HG03025 (cell line): ENCODE measurements around the gene ACSF3.

Source experiments
- ATAC-seq: cut with Tn5 transposase; IDR thresholded peaks from one replicate; pipeline ENCODE4 v1.9.1; 2021; ENCODE audit warnings: mild to moderate bottlenecking, moderate library complexity; ENCODE audit not compliant: unreplicated experiment, low FRiP score

ACSF3 gene

GRCh38 chr16:89106533-89107202 lies 13.0 kb downstream of the ACSF3 start:
- no peak for ATAC-seq

- no peak for ATAC-seq
Observed at GRCh38 chr16:89107203-89107582, 13.5 kb downstream of the ACSF3 start.

DNA sequence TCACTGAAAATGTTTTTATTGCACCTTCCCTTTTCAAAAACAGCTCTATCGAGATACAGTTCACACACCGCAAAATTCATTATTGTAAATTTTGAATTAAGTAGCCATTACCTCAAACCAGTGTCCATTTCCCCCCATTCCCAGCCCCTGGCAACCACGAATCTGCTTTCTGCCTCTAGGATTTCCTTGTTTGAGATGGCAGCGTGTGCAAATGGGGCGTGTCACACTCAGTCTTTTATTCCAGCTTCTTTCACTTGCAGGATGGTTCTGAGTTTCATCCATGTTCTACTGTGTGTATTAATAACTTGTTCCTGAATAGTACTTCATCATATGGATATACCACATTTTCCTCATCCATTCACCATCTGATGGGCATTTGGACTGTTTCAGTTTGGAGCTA lies 14.8 kb downstream of the ACSF3 start:
- no peak for ATAC-seq

DNA sequence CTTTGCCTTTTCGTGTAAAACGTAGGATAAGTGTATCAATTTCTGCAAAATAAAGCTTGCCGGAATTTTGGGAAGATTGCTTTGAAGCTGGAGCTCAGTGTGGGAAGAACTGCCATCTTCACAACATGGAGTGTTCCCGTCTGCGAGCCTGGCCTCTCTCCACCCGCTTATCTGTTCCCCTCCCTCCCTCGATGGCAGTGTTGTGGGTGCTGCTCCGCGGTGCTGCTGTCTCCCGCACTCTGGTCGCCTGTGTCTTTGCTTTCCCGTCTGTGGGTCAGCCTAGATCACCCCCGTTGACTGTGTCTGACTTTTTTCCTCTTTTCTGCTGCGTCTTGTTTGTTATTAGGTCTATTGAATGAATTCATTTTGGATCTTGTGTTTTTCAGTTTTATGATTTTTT lies 17.0 kb downstream of the ACSF3 start:
- ATAC-seq, result no peak

DNA sequence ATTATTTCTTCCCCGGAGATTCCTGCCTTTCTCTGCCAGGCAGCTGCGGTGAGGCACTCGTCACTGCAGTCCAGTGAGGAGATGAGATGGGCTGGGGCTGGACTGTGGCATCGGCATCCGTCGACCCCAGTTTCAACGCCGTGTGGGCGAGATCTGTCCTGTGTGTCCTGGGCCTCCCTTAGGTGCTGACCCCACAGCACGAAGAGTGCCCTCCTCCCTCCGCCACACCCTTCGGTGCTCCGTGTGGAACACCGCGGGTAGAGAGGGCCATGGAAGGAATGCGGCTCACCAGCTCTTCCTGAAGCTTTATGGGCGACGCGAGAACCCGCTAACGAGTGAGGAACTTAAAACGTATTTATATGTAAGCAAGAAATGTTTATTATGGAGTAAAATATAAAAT lies 17.6 kb downstream of the ACSF3 start:
- ATAC-seq, result no peak

DNA sequence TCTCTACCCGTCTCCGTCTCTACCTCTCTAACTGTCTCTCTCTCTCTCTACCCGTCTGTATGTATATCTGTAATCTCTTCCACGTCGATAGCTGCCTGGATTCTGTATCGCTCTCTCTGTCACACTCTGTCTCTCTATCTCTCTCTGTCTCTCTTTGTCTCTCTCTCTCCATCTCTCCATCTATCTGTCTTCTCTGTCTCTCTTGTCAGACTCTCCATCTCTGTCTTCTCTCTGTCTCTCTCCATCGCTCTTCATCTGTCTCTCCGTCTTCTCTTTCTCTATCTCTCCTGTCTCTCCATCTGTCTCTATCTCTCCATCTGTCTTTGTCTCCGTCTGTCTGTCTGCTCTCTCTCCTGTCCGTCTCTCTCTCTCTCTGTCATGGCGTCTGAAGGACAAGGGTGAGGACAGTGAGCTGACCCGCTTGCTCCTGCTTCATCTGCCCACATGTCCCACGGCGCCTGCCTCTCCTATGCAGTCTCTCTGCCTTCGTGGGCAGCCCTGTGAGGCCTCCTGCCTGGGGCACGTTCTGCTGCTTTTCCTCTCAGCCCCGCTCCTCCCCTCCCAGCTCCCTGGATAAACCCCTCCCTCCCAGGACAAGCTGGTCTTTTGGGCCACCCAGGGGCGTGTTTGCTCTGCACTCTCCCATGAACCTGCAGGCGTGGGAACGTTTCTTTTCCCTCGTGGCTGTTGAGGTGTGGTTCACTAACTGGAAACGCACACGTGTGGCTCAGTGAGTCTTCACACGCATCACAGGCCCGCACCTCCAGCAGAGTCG lies 18.9 kb downstream of the ACSF3 start:
- ATAC-seq, result no peak

- no peak for ATAC-seq
Observed at GRCh38 chr16:89113152-89113547, 19.5 kb downstream of the ACSF3 start.

- ATAC-seq, result no peak
Observed at GRCh38 chr16:89113661-89114060, 20.0 kb downstream of the ACSF3 start.

- ATAC-seq, result no peak
Observed at GRCh38 chr16:89114159-89114981, 20.7 kb downstream of the ACSF3 start.

DNA sequence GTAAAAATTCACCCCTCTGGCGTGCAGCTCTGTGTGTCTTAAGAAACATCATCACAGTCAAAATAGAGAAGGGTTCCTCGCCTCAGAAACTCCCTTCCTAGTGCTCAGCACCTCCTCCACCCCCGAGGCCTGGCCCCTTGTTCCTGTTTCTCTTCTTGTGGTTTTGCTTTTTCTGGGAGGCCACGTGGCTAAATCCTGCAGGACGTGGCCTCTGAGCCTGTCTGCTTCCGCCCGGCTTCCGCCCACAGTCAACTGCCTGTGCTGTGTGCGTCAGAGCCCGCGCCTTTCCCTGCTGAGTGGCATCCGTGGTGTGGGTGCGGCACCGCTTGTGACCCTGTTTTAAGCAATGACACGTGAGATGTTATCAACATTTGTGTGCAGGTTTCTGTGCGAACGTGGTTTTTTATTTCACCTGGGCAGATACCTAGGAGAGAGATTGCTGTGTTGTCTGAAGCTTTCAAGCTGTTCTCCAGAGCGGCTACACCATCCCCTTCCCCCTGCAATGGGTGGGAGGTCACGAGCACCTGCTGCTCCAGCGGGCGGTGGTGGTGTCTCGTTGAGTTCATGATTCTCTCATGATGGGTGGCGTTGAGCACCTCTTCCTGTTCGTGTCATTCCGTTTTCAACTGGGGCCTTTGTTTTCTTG lies 21.7 kb downstream of the ACSF3 start:
- no peak for ATAC-seq

DNA sequence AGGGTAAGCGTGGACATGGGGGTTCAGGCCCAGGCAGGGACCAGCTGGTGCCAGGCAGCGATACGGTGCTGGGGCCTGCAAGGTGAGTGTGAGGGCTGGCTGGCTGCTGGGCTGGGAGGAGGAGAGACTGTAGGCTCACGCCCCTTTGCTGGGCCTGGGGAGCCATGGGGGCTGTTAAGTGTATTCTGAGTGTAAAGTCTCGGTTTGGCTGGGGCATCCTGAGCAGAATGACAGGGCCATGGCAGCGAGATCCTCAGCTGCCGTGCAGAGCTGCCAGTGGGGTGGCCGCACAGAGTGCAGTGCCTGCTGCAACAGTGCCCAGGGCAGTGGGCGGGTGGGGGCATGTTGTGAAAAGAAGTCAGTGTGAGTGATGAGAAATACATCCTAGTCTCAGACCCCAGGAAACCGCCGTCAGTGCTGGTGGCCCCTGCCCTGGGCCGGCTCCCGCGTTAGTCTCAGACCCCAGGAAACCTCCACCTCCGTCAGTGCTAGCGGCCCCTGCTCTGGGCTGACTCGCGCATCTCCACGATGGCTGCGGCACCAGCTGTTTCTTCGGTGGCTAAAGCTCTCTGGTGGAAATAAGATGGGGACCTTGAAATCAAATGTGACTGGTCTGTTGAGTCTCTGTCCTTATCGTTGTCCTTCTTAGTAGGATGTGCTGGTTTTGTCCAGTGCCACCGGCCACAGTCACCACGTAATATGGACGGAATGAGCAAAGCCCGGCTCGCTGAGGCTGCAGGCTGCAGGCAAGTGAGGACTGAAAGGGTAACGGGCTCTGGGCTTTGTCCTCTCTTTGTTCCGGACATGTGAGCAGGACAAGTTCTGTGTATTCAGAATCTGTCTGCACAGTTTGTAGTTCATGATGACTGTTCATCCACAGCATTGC lies 22.9 kb downstream of the ACSF3 start:
- ATAC-seq, result no peak

DNA sequence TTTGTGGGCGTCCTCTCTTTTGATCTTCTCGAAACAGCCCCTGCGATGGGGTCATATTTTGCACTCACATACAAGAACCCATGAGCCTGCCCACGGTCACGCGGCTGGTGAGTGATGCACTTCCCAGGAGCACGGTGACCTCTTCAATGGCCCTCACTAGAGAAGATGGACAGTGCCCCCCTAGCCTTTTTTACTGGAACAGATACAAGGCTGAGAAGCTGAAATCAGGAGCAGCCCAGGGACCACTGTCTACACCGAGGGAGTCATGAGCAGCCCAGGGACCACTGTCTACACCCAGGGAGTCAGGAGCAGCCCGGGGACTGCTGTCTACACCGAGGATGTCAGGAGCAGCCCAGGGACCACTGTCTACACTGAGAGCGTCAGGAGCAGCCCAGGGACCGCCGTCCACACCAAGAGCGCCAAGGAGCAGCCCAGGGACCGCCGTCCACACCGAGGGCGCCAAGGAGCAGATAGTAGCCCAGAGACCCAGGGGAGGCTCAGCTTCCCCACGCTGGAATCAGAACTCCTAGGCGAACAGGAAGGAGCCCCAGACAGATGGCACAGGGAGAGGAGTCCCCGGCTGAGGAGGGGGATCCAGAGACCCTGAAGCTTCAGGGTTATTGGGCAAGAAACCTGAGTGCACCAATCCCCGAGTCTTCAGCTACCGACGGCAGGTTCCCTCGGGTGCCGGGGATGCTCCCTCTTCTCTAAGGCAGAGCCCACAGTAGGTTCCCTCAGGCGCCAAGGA lies 23.7 kb downstream of the ACSF3 start:
- no peak for ATAC-seq

- ATAC-seq, result no peak
Observed at GRCh38 chr16:89117975-89118289, 24.3 kb downstream of the ACSF3 start.

DNA sequence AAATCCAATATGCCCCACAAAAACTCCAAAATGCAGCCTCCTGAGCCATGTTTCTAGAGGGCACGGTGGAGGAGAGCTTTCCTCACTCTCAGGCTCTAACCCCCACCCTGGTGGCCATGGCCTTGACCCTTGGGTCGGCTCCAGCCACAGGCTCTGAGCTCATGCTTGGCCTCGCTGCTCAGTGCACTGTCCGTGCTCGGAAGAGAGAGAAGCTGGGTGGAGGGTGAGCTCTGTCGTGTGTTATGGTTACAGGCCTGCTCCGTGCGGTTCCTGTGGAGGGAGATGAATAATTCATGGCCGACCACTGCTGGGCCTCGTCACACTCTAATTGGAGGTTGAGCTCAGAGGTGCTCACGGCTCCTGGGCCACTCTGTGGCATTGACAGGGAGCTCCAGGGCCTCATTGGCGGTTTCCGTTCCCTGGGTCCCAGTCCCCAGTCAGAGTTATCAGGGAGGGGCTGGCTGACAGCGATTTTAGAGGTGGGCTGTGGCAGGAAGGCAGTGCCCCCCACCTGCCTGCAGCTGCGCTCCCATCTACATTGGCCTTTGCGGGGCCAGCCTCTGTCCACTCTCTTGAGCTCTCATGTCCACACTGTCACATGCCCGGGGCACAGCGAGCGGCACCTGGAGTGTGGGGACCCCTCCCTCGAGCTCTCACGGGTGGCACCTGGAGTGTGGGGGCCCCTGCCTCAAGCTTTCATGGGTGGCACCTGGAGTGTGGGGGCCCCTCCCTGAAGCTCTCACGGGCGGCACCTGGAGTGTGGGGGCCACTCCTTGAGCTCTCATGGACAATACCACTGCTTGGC lies 24.9 kb downstream of the ACSF3 start:
- no peak for ATAC-seq

DNA sequence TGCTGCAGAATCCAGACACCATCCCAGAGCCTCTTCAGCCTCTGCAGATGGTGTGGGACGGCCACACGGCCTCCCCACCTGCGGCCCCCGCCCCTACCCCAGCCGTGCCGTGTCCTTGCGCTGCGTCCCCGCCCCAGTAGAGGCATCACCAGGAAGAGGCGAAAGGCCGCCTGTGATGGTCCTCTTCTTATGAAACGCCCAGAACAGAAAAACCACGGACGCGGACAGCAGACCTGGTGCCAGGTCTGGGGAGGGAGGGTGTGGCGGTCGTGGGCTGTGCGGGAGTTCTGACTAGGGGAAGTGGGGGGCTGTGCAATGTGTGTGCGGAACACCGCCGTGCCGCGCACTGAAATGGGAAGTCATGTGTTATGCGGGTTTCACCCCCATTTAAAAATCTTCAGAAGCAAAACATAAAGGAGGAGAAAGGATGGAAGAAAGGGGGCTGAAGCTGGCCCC lies 25.5 kb downstream of the ACSF3 start:
- ATAC-seq, result no peak

- no peak for ATAC-seq
Observed at GRCh38 chr16:89119661-89120141, 26.0 kb downstream of the ACSF3 start.

DNA sequence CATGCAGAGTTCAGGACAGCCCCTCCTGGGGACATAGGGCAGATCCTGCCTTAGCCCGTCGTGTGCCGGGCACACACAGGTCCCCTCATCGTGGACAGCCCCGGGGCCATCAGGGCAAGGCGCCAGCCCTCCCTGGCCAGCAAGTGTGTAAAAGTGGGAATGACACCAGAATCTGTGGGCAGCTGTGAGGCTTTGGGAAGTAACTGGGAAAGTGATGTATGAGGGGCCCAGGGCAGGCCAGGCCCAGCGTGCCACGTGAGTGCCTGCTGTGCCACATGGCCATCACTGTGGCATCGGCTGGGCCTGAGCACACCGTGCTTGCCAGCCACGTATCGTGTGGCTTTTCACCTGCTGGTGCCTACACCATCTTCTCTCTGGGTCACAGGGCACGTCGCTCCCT lies 26.6 kb downstream of the ACSF3 start:
- no peak for ATAC-seq

- ATAC-seq, result no peak
Observed at GRCh38 chr16:89120921-89121351, 27.3 kb downstream of the ACSF3 start.
